UCSD-AML1 (cell line): ENCODE results near the gene DEGS1.
"Not testable (repeated sequence)": the region's sequence is repeated elsewhere in the genome, so short reads cannot be mapped to it uniquely, and the experiment has no call there.

Source experiments
- DNase-seq: peaks from one replicate; lab custom pipeline; 2025; ENCODE audit not compliant: unreplicated experiment; lab: John Stamatoyannopoulos, UW

Gene DEGS1

DNA sequence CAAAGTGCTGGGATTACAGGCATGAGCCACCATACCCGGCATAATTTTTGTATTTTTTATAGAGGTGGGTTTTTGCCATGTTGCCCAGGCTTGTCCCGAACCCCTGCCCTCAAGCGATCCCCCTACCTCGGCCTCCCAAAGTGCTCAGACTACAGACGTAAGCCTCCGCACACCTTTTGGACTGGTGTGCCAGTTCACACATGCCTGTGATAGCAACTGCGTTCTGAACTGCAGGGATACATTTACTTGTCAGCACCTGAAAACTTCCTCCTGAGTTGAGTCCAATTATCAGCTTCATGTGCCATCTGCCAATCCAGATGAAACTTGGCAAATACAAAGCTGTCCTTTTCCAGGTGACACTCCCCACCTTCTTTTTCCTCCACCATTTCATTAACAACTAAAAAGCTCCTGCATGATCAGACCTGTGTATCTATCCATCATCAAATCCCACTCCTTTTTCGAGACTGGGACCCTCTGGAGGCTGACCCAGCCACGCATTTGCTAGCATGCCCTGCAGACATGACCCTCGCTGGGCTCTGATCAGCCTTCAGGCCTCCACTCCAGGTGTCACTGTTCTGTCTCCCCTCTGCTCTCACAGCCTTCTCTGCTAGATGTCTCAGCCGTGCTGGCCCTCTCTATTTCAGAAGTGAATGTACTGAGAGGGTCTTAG lies 2.1 kb upstream of the DEGS1 start:
- no peak for DNase-seq

DNA sequence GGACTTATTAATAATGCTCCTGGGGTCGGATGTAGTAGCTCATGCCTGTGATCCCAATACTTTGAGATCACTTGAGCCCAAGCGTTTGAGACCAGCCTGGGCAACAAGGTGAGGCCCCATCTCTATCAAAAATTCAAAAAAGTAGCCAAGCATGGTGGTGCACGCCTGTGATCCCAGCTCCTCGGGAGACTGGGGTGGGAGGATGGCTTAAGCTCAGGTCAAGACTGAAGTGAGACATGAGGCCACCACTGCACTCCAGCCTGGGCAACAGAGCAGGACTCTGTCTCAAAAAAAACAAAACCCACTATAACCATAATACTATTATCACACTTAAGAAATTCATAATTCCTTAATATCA lies 1.6 kb upstream of the DEGS1 start:
- no peak for DNase-seq

DNA sequence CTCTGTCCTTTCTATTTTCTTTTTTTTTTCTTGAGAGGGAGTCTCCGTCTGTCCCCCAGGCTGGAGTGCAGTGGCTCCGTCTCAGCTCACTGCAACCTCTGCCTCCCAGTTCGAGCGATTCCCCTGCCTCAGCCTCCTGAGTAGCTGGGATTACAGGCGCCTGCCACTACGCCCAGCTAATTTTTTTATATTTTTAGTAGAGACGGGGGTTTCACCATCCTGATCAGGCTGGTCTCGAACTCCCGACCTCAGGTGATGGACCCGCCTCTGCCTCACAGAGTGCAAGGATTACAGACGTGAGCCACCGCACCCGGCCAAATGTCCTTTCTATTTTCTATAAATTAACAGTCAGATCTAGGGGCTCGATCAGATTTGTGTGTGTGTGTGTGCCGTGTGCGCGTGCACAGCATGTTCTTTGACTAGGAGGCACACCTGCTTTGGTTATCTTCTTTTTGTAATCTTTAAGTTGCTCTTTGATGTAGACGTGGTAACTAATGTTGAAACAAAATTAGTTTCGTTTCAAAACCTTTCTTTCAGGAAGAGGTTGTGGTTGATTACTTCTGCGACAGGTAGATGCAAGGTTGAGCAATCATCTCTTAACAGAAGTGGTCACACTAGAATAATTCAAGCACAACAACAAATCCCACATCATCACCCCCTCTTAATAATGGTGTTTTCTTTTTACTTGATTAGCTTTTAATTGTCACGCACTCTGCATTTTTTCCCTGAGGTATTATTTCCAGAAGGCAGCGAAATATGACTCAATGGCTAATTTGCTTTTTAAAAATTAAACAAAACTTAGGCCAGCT lies 779 bp upstream of the DEGS1 start:
- no peak for DNase-seq

DNA sequence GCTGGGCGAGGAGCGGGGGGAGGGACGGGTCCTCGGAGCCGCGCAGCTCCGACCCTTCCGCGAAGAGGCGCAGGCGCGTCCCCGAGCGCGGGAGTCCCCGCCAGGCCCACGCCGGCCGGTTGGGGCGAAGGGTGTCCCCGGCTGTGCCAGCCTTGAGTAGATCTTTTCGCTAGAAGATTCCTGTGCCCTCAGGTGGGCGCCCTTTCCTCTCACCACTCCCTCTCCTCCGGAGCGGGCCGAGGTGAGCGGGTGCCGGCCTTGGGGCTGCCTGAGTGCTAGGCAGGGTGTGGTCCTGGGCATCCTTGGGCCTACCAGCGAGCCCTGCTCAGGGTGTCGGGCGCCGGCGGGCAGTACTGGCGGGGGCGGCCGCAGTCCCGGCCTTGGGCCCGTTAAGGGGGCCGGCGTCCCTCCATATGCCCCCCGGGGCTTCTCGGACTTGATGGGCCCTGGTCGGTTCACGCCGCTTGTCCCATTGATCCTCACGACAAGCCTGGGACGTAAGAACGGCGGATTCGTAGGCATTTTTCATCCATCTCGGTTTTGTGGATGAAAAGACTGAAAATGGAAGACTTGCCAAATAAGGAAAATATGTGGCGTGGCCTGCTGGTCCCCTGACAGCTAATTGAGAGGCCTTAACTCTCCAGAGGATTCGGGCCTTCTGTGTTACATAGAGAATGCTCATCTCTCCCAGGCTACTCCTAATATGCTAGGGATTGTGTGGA lies 712 bp downstream of the DEGS1 start:
- peak; percentile 79 for DNase-seq

DNA sequence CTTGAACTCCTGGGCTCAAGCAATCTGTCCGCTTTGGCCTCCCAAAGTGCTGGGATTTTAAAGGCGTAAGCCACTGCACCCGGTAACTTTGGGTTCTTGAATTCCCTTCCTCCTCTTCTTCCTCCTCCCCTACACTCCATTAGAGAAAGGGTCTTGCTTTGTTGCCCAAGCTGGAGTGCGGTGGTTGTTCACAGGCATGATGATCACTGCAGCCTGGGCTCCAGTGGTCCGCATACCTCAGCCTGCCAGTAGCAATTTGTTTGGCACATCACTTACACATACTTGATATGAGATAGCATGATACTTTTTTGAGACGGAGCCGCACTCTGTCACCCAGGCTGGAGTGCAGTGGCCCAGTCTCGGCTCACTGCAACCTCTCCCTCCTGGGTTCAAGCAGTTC lies 2.2 kb downstream of the DEGS1 start:
- DNase-seq = no peak

DNA sequence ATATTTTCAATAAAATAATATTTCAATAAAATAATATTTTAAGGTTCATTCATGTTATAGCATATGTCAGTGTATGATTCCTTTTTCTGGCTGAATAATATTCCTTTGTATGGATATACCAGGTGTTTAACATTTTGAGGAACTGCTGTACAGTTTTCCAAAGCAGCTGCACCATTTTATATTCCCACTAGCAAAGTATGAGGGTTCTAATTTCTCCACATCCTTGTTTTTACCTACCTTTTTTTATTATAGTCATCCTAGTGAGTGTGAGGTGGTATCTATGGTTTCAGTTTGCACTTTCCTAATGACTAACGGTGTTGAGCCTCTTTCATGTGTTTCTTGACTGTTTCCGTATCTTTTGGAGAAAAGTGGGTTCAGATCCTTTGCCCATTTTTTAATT lies 5.2 kb downstream of the DEGS1 start:
- DNase-seq = no peak

DNA sequence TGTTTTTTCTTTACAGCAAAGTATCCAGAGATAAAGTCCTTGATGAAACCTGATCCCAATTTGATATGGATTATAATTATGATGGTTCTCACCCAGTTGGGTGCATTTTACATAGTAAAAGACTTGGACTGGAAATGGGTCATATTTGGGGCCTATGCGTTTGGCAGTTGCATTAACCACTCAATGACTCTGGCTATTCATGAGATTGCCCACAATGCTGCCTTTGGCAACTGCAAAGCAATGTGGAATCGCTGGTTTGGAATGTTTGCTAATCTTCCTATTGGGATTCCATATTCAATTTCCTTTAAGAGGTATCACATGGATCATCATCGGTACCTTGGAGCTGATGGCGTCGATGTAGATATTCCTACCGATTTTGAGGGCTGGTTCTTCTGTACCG lies 6.5 kb downstream of the DEGS1 start:
- DNase-seq = no peak

DNA sequence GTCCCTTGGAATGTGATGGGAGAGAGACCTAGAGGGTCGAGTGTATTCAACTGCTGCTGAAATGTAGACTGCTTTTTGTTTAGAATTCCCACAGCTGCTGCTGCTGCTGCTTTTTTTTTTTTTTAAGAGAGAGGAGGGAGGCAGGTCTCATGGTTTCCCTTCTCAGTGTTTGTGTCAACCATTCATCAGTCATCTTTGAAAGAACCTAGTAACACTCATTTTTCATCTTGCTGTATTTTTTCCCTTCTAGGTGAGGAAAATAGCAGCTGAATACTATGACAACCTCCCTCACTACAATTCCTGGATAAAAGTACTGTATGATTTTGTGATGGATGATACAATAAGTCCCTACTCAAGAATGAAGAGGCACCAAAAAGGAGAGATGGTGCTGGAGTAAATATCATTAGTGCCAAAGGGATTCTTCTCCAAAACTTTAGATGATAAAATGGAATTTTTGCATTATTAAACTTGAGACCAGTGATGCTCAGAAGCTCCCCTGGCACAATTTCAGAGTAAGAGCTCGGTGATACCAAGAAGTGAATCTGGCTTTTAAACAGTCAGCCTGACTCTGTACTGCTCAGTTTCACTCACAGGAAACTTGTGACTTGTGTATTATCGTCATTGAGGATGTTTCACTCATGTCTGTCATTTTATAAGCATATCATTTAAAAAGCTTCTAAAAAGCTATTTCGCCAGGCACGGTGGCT lies 9.2 kb downstream of the DEGS1 start:
- DNase-seq = no peak

DNA sequence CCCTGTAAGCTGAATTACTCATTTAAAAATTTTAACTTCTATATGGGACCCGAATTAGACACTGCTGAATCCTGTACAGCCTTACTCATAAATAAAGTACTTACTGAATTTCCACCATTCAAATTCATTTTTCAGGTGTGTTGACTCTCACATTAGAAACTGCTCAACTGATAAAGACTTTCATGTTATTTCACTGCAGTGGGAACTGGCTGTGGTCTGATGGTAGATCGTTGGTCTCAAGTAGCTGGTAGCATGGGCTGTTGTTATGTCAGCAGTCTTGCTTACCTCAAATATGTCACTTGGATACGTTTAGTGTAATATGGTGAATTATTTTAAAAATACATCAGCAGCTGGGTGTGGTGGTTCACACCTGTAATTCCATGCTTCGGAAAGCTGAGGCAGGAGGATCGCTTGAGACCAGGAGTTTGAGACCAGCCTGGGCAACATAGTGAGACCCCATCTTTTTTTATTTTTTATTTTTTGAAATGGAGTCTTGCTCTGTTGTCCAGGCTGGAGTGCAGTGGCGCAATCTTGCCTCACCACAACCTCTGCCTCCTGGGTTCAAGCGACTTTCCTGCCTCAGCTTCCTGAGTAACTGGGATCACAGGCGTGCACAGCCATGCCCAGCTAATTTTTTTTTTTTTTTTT lies 10.4 kb downstream of the DEGS1 start:
- no peak for DNase-seq

DNA sequence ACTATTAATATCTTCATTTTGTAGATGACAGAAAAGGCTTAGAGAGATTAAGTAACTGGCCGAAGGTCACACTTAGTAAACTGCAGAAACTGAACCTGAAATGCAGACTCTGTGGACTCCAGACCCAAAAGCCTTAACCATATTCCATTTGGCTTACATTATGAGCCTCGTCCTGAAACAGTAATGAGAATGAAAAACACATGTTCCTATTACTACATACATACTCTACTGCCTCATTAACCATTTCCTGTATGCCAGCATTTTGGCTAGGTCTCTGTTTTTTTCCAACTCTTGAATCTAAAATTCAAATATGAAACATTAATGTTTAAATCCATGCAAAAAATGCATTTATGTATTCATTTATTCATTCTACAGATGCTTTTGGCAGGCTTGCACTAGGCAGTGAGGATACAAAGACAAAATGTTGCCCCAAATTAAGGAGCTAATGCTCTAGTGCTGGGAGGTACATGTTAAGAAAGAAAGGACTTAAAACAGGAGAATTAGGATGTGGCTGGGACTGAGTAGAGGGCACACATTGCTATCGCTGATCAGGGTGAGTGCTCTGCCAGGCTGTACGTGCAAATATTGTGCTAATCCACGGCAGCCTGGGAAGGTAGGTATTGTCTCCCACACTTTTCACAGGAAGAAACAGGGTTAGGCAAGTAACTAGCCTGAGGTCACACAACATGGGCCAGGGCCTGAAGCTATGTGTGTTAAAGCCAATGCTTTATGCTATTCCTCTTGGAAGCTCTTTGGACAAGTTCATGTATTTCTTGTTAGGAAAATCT lies 14.0 kb downstream of the DEGS1 start:
- DNase-seq = no peak

DNA sequence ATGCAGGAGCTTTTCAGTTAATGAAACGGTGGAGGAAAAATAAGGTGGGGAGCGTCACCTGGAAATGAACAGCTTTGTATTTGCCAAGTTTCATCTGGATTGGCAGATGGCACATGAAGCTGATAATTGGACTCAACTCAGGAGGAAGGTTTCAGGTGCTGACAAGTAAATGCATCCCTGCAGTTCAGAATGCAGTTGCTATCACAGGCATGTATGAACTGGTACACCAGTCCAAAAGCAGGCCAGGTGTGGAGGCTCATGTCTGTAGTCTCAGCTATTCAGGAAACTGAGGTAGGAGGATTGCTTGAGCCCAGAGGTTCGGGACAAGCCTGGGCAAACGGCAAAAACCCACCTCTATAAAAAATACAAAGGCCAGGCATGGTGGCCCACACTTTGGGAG lies 15.5 kb downstream of the DEGS1 start:
- no peak for DNase-seq

DNA sequence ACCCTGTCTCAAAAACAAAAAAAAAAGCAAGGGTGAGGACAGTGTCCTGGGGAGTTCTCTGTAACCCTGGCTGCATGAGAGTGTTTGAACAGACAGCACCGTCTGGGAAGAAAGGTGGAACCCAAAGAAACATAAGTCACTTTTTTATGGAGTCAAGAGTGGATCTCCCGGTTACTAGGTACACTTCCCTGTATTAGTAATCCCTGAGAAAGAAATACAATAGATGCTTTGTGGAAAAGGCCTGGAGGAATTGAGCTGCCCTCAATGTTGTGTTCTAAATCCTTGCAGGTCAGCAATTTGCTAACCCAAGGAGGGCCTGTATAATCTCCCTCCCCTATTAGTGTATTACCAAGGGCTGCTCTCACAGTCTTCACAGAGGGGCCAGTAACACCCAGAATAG lies 16.6 kb downstream of the DEGS1 start:
- DNase-seq = no peak

DNA sequence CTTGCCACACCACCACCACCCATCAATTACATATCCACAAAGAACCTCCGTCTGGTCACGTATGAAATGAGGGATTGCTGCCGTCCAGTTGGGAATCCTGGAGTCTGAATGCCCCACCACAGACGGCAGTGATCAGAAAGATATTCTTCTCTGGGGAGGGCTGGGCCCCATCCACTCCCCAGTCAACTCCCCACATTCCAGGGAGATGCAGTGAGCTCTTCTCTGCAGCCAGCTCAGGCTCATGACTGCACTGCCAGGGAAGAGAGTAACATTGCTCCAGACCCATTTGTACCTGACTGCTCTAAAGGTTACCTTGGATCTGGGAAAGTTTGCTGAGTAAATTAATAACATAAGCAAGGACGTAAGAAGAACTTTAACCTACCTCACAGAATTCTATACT lies 18.3 kb downstream of the DEGS1 start:
- no peak for DNase-seq

DNA sequence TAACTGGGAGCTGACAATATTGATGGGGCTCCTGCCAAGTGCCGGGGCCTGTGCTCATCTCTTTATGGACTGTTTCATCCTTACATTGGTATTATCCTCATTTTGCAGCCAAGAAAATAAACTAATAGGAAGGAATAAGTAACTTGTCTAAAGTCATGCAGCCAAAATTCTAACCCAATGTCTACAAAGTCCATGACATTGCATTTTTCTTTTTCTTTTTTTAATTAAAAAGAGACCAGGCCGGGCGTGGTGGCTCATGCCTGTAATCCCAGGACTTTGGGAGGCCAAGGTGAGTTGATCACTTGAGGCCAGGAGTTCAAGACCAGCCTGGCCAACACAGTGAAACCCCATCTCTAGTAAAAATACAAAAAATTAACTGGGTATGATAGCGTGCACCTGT lies 18.8 kb downstream of the DEGS1 start:
- DNase-seq = no peak

DNA sequence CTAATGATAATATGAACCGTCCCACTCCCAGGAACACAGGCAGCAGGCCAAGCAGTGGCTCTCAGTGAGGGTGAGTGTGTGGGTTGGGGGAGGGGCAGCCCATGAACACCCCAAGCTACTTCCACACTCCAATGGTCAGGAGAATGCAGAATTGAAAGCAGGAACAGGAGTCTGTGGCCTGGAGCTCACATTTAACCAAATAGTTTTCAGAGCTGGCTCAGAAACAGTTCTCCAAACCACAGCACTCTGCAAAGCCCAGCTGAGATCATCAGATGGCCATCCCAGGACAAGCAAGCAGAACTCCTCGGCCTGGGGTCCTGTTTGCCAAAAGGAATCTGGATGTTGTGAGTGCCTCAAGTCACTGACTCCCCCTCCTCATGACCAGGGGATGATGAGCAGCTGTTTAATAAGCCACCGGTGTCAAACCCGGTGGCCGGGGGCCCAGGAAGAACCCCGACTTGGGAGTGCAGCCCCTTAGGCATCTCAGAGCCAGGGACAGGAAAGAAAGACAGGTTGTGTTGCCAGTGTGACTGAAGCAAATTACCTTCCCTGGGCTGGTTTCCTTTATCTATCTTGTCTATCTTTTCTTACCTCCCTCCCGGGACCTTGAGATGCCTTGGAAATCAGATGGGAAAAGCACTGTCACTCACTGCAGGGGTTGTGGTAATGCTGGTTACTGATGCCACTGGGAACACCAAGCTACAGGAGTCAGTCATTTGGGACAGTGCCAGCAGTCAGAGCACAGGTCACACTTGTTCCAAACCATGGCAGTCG lies 20.4 kb downstream of the DEGS1 start:
- DNase-seq = no peak

DNA sequence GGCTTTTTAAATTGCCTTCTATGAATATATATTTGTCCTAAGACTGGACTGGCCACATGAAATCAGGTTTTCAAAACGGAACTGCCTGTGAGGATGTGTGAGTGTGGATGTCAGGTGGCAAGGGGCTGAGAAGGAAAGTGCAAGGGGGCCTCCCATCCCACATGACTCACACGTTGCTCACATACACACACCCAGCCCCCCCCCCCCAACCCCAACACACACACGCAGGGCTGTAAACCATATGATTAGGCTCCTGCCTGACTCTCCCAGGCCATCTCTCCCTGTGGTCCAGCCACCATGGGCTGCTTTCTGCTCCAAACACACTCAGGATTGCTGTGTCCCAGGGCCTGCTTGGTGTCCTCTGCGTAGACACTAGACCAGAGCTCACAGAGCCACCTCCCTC lies 22.4 kb downstream of the DEGS1 start:
- peak; percentile 19 for DNase-seq

DNA sequence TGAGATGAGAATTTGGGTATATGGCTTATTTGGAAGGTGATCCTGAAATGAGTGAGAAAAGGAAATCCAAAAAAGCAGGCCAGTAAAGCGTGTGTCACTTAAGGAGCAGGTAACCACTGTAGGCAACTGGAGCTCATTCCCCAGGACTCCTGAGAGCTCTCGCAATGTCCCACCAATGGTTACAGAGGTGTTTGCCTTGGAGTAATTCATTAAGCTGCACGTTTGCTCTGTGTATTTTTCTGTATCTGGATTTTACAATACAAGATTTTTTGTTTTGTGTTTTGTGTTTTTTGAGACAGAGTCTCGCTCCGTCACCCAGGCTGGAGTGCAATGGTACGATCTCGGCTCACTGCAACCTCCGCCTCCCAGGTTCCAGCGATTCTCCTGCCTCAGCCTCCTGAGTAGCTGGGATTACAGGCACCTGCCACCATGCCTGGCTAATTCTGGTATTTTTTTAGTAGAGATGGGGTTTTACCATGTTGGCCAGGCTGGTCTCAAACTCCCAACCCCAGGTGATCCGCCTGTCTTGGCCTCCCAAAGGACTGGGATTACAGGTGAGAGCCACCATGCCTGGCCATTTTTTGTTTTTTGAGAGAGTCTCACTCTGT lies 23.0 kb downstream of the DEGS1 start:
- DNase-seq = not testable (repeated sequence)

DNA sequence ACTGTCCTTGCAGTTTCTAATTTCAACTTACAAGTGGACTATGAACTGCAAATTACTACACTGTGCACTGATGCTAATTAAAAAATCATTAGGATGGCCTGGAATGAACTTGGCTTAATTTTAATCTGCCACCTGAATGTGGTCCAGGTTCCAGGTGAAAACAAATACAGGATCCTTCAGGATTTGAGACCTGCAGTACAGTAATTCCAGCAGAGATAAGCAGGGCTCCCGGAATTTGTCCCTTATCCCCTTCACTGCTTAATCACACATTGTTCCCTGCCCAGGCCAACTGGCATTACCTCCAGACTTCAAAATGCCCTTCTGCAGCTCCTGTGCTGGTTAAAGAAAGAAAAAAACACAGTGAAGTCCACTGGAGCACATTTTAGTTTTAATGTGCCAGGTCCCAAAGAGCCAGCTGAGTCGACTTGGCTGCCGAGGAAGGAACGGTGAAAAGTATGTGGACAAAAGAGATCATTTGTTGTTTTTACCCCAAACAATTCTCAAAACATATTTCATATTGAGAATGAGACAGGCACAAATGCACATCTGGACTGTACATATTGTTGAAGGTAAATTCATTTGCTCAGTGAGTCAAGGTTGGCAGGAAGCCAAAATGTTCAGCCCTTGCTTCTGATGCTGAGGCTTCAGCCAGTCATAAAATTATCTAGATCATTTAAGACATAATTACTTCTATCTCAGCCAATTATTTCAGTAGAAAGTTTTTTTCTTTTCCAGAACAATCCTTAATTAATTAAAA lies 28.3 kb downstream of the DEGS1 start:
- no peak for DNase-seq
